ENCODE measurements around the gene EMP3. TPM values are rescaled to one million over a fixed set of nuclear protein-coding genes. Genes with fewer than 3 reads are reported as not detected.

Gene EMP3
- total and polyA plus RNA-seq, 2 experiments from 2014 or later, result 6.0 to 25.1 TPM

DNA sequence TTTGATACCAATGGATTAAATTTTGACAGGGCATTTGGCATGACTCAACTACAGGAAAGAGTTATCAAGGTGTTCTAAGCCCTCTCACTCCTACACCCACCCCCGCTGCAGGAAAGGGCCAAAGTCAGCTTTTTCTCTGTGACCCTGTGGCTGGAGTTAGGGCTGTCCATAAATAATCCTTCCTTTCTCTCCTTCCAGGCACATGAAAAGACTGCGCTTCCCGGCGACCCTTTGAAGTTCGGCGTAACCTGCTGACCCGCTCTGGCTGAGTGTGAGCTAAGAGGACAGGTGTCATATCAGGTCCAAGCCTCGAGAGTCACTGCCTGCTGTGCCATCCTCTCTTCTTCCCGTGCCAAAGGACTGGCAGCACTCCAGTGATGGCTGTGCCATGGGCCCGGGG lies 29.9 kb upstream of the EMP3 start:
- Histone ChIP-seq H4K20me1 (replicated peaks; ENCODE audit: insufficient read depth) (no peaks in the 10 kb centered on the region), H3K27ac (ENCODE audit: low read depth) (no peak overlapping the region), H3K4me1 (ENCODE audit: insufficient read depth) (peaks cover 13% of the 10 kb centered on the region; the same call in 1 of the 2 replicates), H2AFZ (no peak overlapping the region), H3K4me2 (no peak overlapping the region), H3K27me3 (ENCODE audit: insufficient read depth) (no peaks in the 10 kb centered on the region), H3F3A (replicated peaks; ENCODE audit: low read depth) (peaks cover 12% of the 10 kb centered on the region; the same call in 1 of the 2 replicates), H3K36me3 (ENCODE audit: insufficient read depth) (no peaks in the 10 kb centered on the region), H3K9me2 (ENCODE audit: insufficient read depth) (no peaks in the 10 kb centered on the region), H3K4me3 (no peak overlapping the region), H3K79me2 (replicated peaks; ENCODE audit: insufficient read depth) (no peaks in the 10 kb centered on the region)
- H3K9me3 Mint-ChIP-seq, result no peaks in the 10 kb centered on the region
- ATAC-seq (no peak), DNase-seq (ENCODE audit: low spot score) (no peak)
- no peaks in the 10 kb centered on the region for H3K36me3 Mint-ChIP-seq (ENCODE audit: low read depth)
- no peak overlapping the region for H3K4me3 Mint-ChIP-seq
- TF ChIP-seq EZH2phosphoT487 (IDR thresholded peaks at IDR 0.05; ENCODE audit: unreplicated experiment) (no peak), JUNB (IDR thresholded peaks at IDR 0.05; ENCODE audit: unreplicated experiment) (no peak), NANOG (IDR thresholded peaks at IDR 0.05; ENCODE audit: borderline replicate concordance) (no peak), ZNF331 (CRISPR knock-in tag; IDR thresholded peaks at IDR 0.05; ENCODE audit: low read depth) (no peak), STAT1 (IDR thresholded peaks at IDR 0.05; ENCODE audit: unreplicated experiment) (no peak), CREB1 (CRISPR knock-in tag; IDR thresholded peaks at IDR 0.05; ENCODE audit: low read depth) (no peak), ZNF114 (CRISPR knock-in tag; IDR thresholded peaks at IDR 0.05) (no peak), EZH2 (IDR thresholded peaks at IDR 0.05; ENCODE audit: low read depth, unreplicated experiment) (no peak), POLR2AphosphoS5 (IDR thresholded peaks at IDR 0.05; ENCODE audit: low read depth) (no peak)
- TF ChIP-seq, protein P1, sequence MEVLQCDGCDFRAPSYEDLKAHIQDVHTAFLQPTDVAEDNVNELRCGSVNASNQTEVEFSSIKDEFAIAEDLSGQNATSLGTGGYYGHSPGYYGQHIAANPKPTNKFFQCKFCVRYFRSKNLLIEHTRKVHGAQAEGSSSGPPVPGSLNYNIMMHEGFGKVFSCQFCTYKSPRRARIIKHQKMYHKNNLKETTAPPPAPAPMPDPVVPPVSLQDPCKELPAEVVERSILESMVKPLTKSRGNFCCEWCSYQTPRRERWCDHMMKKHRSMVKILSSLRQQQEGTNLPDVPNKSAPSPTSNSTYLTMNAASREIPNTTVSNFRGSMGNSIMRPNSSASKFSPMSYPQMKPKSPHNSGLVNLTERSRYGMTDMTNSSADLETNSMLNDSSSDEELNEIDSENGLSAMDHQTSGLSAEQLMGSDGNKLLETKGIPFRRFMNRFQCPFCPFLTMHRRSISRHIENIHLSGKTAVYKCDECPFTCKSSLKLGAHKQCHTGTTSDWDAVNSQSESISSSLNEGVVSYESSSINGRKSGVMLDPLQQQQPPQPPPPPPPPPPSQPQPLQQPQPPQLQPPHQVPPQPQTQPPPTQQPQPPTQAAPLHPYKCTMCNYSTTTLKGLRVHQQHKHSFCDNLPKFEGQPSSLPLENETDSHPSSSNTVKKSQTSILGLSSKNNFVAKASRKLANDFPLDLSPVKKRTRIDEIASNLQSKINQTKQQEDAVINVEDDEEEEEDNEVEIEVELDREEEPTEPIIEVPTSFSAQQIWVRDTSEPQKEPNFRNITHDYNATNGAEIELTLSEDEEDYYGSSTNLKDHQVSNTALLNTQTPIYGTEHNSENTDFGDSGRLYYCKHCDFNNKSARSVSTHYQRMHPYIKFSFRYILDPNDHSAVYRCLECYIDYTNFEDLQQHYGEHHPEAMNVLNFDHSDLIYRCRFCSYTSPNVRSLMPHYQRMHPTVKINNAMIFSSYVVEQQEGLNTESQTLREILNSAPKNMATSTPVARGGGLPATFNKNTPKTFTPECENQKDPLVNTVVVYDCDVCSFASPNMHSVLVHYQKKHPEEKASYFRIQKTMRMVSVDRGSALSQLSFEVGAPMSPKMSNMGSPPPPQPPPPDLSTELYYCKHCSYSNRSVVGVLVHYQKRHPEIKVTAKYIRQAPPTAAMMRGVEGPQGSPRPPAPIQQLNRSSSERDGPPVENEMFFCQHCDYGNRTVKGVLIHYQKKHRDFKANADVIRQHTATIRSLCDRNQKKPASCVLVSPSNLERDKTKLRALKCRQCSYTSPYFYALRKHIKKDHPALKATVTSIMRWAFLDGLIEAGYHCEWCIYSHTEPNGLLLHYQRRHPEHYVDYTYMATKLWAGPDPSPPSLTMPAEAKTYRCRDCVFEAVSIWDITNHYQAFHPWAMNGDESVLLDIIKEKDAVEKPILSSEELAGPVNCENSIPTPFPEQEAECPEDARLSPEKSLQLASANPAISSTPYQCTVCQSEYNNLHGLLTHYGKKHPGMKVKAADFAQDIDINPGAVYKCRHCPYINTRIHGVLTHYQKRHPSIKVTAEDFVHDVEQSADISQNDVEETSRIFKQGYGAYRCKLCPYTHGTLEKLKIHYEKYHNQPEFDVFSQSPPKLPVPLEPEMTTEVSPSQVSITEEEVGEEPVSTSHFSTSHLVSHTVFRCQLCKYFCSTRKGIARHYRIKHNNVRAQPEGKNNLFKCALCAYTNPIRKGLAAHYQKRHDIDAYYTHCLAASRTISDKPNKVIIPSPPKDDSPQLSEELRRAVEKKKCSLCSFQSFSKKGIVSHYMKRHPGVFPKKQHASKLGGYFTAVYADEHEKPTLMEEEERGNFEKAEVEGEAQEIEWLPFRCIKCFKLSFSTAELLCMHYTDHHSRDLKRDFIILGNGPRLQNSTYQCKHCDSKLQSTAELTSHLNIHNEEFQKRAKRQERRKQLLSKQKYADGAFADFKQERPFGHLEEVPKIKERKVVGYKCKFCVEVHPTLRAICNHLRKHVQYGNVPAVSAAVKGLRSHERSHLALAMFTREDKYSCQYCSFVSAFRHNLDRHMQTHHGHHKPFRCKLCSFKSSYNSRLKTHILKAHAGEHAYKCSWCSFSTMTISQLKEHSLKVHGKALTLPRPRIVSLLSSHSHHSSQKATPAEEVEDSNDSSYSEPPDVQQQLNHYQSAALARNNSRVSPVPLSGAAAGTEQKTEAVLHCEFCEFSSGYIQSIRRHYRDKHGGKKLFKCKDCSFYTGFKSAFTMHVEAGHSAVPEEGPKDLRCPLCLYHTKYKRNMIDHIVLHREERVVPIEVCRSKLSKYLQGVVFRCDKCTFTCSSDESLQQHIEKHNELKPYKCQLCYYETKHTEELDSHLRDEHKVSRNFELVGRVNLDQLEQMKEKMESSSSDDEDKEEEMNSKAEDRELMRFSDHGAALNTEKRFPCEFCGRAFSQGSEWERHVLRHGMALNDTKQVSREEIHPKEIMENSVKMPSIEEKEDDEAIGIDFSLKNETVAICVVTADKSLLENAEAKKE (CRISPR knock-in tag; IDR thresholded peaks at IDR 0.05), result no peak
- TF ChIP-seq, protein P2, sequence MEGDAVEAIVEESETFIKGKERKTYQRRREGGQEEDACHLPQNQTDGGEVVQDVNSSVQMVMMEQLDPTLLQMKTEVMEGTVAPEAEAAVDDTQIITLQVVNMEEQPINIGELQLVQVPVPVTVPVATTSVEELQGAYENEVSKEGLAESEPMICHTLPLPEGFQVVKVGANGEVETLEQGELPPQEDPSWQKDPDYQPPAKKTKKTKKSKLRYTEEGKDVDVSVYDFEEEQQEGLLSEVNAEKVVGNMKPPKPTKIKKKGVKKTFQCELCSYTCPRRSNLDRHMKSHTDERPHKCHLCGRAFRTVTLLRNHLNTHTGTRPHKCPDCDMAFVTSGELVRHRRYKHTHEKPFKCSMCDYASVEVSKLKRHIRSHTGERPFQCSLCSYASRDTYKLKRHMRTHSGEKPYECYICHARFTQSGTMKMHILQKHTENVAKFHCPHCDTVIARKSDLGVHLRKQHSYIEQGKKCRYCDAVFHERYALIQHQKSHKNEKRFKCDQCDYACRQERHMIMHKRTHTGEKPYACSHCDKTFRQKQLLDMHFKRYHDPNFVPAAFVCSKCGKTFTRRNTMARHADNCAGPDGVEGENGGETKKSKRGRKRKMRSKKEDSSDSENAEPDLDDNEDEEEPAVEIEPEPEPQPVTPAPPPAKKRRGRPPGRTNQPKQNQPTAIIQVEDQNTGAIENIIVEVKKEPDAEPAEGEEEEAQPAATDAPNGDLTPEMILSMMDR (conservative IDR thresholded peaks at IDR 0.05; ENCODE audit: low read depth in 2 of 2), result no peak
- TF ChIP-seq, protein P3, sequence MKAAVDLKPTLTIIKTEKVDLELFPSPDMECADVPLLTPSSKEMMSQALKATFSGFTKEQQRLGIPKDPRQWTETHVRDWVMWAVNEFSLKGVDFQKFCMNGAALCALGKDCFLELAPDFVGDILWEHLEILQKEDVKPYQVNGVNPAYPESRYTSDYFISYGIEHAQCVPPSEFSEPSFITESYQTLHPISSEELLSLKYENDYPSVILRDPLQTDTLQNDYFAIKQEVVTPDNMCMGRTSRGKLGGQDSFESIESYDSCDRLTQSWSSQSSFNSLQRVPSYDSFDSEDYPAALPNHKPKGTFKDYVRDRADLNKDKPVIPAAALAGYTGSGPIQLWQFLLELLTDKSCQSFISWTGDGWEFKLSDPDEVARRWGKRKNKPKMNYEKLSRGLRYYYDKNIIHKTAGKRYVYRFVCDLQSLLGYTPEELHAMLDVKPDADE (IDR thresholded peaks at IDR 0.05), result no peak
- TF ChIP-seq, protein P4, sequence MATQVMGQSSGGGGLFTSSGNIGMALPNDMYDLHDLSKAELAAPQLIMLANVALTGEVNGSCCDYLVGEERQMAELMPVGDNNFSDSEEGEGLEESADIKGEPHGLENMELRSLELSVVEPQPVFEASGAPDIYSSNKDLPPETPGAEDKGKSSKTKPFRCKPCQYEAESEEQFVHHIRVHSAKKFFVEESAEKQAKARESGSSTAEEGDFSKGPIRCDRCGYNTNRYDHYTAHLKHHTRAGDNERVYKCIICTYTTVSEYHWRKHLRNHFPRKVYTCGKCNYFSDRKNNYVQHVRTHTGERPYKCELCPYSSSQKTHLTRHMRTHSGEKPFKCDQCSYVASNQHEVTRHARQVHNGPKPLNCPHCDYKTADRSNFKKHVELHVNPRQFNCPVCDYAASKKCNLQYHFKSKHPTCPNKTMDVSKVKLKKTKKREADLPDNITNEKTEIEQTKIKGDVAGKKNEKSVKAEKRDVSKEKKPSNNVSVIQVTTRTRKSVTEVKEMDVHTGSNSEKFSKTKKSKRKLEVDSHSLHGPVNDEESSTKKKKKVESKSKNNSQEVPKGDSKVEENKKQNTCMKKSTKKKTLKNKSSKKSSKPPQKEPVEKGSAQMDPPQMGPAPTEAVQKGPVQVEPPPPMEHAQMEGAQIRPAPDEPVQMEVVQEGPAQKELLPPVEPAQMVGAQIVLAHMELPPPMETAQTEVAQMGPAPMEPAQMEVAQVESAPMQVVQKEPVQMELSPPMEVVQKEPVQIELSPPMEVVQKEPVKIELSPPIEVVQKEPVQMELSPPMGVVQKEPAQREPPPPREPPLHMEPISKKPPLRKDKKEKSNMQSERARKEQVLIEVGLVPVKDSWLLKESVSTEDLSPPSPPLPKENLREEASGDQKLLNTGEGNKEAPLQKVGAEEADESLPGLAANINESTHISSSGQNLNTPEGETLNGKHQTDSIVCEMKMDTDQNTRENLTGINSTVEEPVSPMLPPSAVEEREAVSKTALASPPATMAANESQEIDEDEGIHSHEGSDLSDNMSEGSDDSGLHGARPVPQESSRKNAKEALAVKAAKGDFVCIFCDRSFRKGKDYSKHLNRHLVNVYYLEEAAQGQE (IDR thresholded peaks at IDR 0.05; ENCODE audit: unreplicated experiment), result no peak
- H3K27ac Mint-ChIP-seq, result no peak overlapping the region
- peaks cover 20% of the 10 kb centered on the region for H3K4me1 Mint-ChIP-seq
- H3K27me3 Mint-ChIP-seq (ENCODE audit: insufficient read depth, low read depth, poor library complexity), result peaks cover 24% of the 10 kb centered on the region

All from GM23338 (cell line).